Activated naive CD4-positive, alpha-beta T cell treated with anti-CD3 and anti-CD28 coated beads, Interleukin-2, amount 10 ng/mL, durations not matched to agents 7 days and 5 days (primary cell): Measurements from ENCODE around the gene ZNF775.
"Not testable (repeated sequence)": the region's sequence is repeated elsewhere in the genome, so short reads cannot be mapped to it uniquely, and the experiment has no call there.

Experiments
- CTCF ChIA-PET: fragments of 350-600 bp; sonication (Branson Sonifier 250); formaldehyde crosslinking; loops from one replicate; lab custom pipeline; 2021; ENCODE audit warnings: antibody characterized with exemption; lab: Charles Lee
- DNase-seq: peaks from one replicate; pipeline ENCODE4 v3.0.0-alpha.2; 2020
- H3K27ac Mint-ChIP-seq: one replicate; pipeline ENCODE4 v1.8.0; 2021; ENCODE audit warnings: mild to moderate bottlenecking, moderate library complexity, mixed read lengths
- H3K27me3 Mint-ChIP-seq: one replicate; pipeline ENCODE4 v1.8.0; 2021; ENCODE audit warnings: mild to moderate bottlenecking, mixed read lengths
- H3K36me3 Mint-ChIP-seq: one replicate; pipeline ENCODE4 v1.8.0; 2021; ENCODE audit warnings: mixed read lengths
- H3K4me1 Mint-ChIP-seq: one replicate; pipeline ENCODE4 v1.8.0; 2021; ENCODE audit warnings: mixed read lengths
- H3K4me3 Mint-ChIP-seq: one replicate; pipeline ENCODE4 v1.8.0; 2021; ENCODE audit warnings: mild to moderate bottlenecking, moderate library complexity, mixed read lengths
- H3K9me3 Mint-ChIP-seq: one replicate; pipeline ENCODE4 v1.8.0; 2021; ENCODE audit warnings: mixed read lengths

Gene ZNF775

GRCh38 chr7:150385884-150386283 is 6.8 kb downstream of the ZNF775 start:
- DNase-seq, H3K27ac Mint-ChIP-seq, H3K4me3 Mint-ChIP-seq, H3K36me3 Mint-ChIP-seq, H3K9me3 Mint-ChIP-seq, H3K27me3 Mint-ChIP-seq: not testable (repeated sequence)
- CTCF ChIA-PET, result interaction anchor here (1.2 to 1.6 kb wide), 2 partner anchors 19 to 36 kb away, joined by 3 to 5 read pairs; no protein-coding TSS in a partner anchor
- H3K4me1 Mint-ChIP-seq, result peaks cover 11% of the 10 kb centered on the region

- no peak for DNase-seq
- H3K27me3 Mint-ChIP-seq, result no peaks in the 10 kb centered on the region
- peaks cover 5% of the 10 kb centered on the region for H3K36me3 Mint-ChIP-seq
- CTCF ChIA-PET, result no interaction called here
- peaks cover 5% of the 10 kb centered on the region for H3K4me1 Mint-ChIP-seq
- no peak overlapping the region for H3K4me3 Mint-ChIP-seq
- no peaks in the 10 kb centered on the region for H3K9me3 Mint-ChIP-seq
- no peak overlapping the region for H3K27ac Mint-ChIP-seq
Measured at GRCh38 chr7:150388306-150388705, 9.2 kb downstream of the ZNF775 start.

- H3K27ac Mint-ChIP-seq, result no peak overlapping the region
- CTCF ChIA-PET, result no interaction called here
- H3K4me1 Mint-ChIP-seq, result peaks cover 5% of the 10 kb centered on the region
Measured at GRCh38 chr7:150388709-150389531, 9.8 kb downstream of the ZNF775 start.

GRCh38 chr7:150389532-150389816 is 10.3 kb downstream of the ZNF775 start:
- CTCF ChIA-PET, result no interaction called here
- no peak for DNase-seq
- Mint-ChIP-seq H3K4me1 (peaks cover 5% of the 10 kb centered on the region), H3K4me3 (no peak overlapping the region), H3K27me3 (no peaks in the 10 kb centered on the region), H3K27ac (no peak overlapping the region), H3K9me3 (no peaks in the 10 kb centered on the region), H3K36me3 (peaks cover 5% of the 10 kb centered on the region)

More at GRCh38 chr7:150388709-150389531, 9.8 kb downstream of the ZNF775 start:
- DNase-seq, result no peak
- no peaks in the 10 kb centered on the region for H3K27me3 Mint-ChIP-seq
- peaks cover 5% of the 10 kb centered on the region for H3K36me3 Mint-ChIP-seq
- H3K9me3 Mint-ChIP-seq, result no peaks in the 10 kb centered on the region
- H3K4me3 Mint-ChIP-seq, result no peak overlapping the region

- H3K36me3 Mint-ChIP-seq, result peaks cover 5% of the 10 kb centered on the region
- CTCF ChIA-PET, result no interaction called here
- H3K4me3 Mint-ChIP-seq, result no peak overlapping the region
- no peaks in the 10 kb centered on the region for H3K27me3 Mint-ChIP-seq
- no peak for DNase-seq
- H3K27ac Mint-ChIP-seq, result no peak overlapping the region
- peaks cover 5% of the 10 kb centered on the region for H3K4me1 Mint-ChIP-seq
- no peaks in the 10 kb centered on the region for H3K9me3 Mint-ChIP-seq
Measured at GRCh38 chr7:150390205-150390604, 11.1 kb downstream of the ZNF775 start.

GRCh38 chr7:150393325-150393724 is 14.2 kb downstream of the ZNF775 start:
- no peak for DNase-seq
- CTCF ChIA-PET, result interaction anchor here (0.9 kb wide), 2 partner anchors 11 to 37 kb away, joined by 3 to 4 read pairs; no protein-coding TSS in a partner anchor
- Mint-ChIP-seq H3K9me3 (no peaks in the 10 kb centered on the region), H3K4me1 (no peaks in the 10 kb centered on the region), H3K36me3 (peaks cover 7% of the 10 kb centered on the region), H3K27me3 (no peaks in the 10 kb centered on the region), H3K4me3 (no peak overlapping the region), H3K27ac (no peak overlapping the region)

GRCh38 chr7:150396426-150396825 is 17.3 kb downstream of the ZNF775 start:
- Mint-ChIP-seq H3K4me3 (no peak overlapping the region), H3K9me3 (no peaks in the 10 kb centered on the region), H3K4me1 (peaks cover 3% of the 10 kb centered on the region), H3K36me3 (peaks cover 8% of the 10 kb centered on the region), H3K27ac (no peak overlapping the region), H3K27me3 (no peaks in the 10 kb centered on the region)
- CTCF ChIA-PET, result no interaction called here
- no peak for DNase-seq

- DNase-seq, result no peak
- Mint-ChIP-seq H3K9me3 (no peaks in the 10 kb centered on the region), H3K4me3 (no peak overlapping the region), H3K36me3 (peaks cover 8% of the 10 kb centered on the region), H3K4me1 (peaks cover 3% of the 10 kb centered on the region), H3K27ac (no peak overlapping the region), H3K27me3 (no peaks in the 10 kb centered on the region)
- CTCF ChIA-PET, result no interaction called here
Measured at GRCh38 chr7:150396851-150397260, 17.7 kb downstream of the ZNF775 start.

- H3K27me3 Mint-ChIP-seq, result no peaks in the 10 kb centered on the region
- CTCF ChIA-PET, result no interaction called here
- H3K36me3 Mint-ChIP-seq, result peaks cover 7% of the 10 kb centered on the region
- no peaks in the 10 kb centered on the region for H3K9me3 Mint-ChIP-seq
- H3K4me1 Mint-ChIP-seq, result peaks cover 5% of the 10 kb centered on the region
- DNase-seq, result no peak
- no peak overlapping the region for H3K4me3 Mint-ChIP-seq
- no peak overlapping the region for H3K27ac Mint-ChIP-seq
Measured at GRCh38 chr7:150397346-150398107, 18.4 kb downstream of the ZNF775 start.

GRCh38 chr7:150398108-150398964 is 19.2 kb downstream of the ZNF775 start:
- CTCF ChIA-PET, result no interaction called here
- no peak for DNase-seq
- H3K4me1 Mint-ChIP-seq, result peaks cover 9% of the 10 kb centered on the region
- H3K27ac Mint-ChIP-seq, result no peak overlapping the region
- peaks cover 7% of the 10 kb centered on the region for H3K36me3 Mint-ChIP-seq
- no peaks in the 10 kb centered on the region for H3K9me3 Mint-ChIP-seq
- no peak overlapping the region for H3K4me3 Mint-ChIP-seq
- H3K27me3 Mint-ChIP-seq, result no peaks in the 10 kb centered on the region

- H3K27ac Mint-ChIP-seq, result no peak overlapping the region
- H3K4me3 Mint-ChIP-seq, result no peak overlapping the region
Measured at GRCh38 chr7:150398965-150399320, 19.8 kb downstream of the ZNF775 start.

GRCh38 chr7:150399421-150400007 is 20.4 kb downstream of the ZNF775 start:
- peak; percentile 5 for DNase-seq
- peaks cover 21% of the 10 kb centered on the region for H3K4me1 Mint-ChIP-seq
- H3K9me3 Mint-ChIP-seq, result no peaks in the 10 kb centered on the region
- H3K27me3 Mint-ChIP-seq, result no peaks in the 10 kb centered on the region
- H3K27ac Mint-ChIP-seq, result no peak overlapping the region
- H3K36me3 Mint-ChIP-seq, result peaks cover 7% of the 10 kb centered on the region
- H3K4me3 Mint-ChIP-seq, result no peak overlapping the region
- CTCF ChIA-PET, result no interaction called here

More at GRCh38 chr7:150398965-150399320, 19.8 kb downstream of the ZNF775 start:
- peaks cover 15% of the 10 kb centered on the region for H3K4me1 Mint-ChIP-seq
- no peaks in the 10 kb centered on the region for H3K9me3 Mint-ChIP-seq
- CTCF ChIA-PET, result no interaction called here
- peaks cover 7% of the 10 kb centered on the region for H3K36me3 Mint-ChIP-seq
- no peak for DNase-seq
- H3K27me3 Mint-ChIP-seq, result no peaks in the 10 kb centered on the region

GRCh38 chr7:150400008-150400787 is 21.1 kb downstream of the ZNF775 start:
- no peak overlapping the region for H3K4me3 Mint-ChIP-seq
- peaks cover 7% of the 10 kb centered on the region for H3K36me3 Mint-ChIP-seq
- H3K4me1 Mint-ChIP-seq, result peaks cover 22% of the 10 kb centered on the region
- no peaks in the 10 kb centered on the region for H3K27me3 Mint-ChIP-seq
- CTCF ChIA-PET, result no interaction called here
- DNase-seq, result no peak
- no peaks in the 10 kb centered on the region for H3K9me3 Mint-ChIP-seq
- H3K27ac Mint-ChIP-seq, result no peak overlapping the region
